Neural progenitor cell (in vitro differentiated cells): ENCODE results near the gene FGF7. TPM values are rescaled to one million over a fixed set of nuclear protein-coding genes. Genes with fewer than 3 reads are reported as not detected.
"Not testable (repeated sequence)": the region's sequence is repeated elsewhere in the genome, so short reads cannot be mapped to it uniquely, and the experiment has no call there.

Experiments
- DNase-seq: peaks from one replicate; pipeline ENCODE4 v3.0.0-alpha.2; 2016; ENCODE audit warnings: low spot score
- H2AFZ ChIP-seq: fragments of 200-600 bp; sonication (generic); replicated peaks from 2 replicates; pipeline ENCODE4 v1.6.1; 2016; ENCODE audit warnings: antibody characterized with exemption
- H3F3A ChIP-seq: fragments of 200-600 bp; sonication (generic); 2 replicates; pipeline ENCODE4 v1.6.1; 2016; ENCODE audit warnings: antibody characterized with exemption, low read depth
- H3K27ac ChIP-seq: fragments of 200-600 bp; sonication (generic); 2 replicates; pipeline ENCODE4 v1.5.1; 2016; ENCODE audit warnings: mild to moderate bottlenecking
- H3K27me3 ChIP-seq: fragments of 200-600 bp; sonication (generic); 2 replicates; pipeline ENCODE4 v1.6.1; 2016; ENCODE audit warnings: mild to moderate bottlenecking, moderate library complexity
- H3K36me3 ChIP-seq: fragments of 200-600 bp; sonication (generic); 2 replicates; pipeline ENCODE4 v1.5.1; 2016
- H3K4me1 ChIP-seq: fragments of 200-600 bp; sonication (generic); 2 replicates; pipeline ENCODE4 v1.6.1; 2016; ENCODE audit warnings: mixed run types
- H3K4me2 ChIP-seq: fragments of 200-600 bp; sonication (generic); 2 replicates; pipeline ENCODE4 v1.6.1; 2016
- H3K4me3 ChIP-seq: fragments of 200-600 bp; sonication (generic); 2 replicates; pipeline ENCODE4 v1.5.1; 2016
- H3K79me2 ChIP-seq: fragments of 200-600 bp; sonication (generic); 2 replicates; pipeline ENCODE4 v1.6.1; 2016; ENCODE audit warnings: low read depth
- H3K9ac ChIP-seq: fragments of 200-600 bp; sonication (generic); 2 replicates; pipeline ENCODE4 v1.6.1; 2016
- H3K9me3 ChIP-seq: fragments of 200-600 bp; sonication (generic); 2 replicates; pipeline ENCODE4 v1.5.1; 2016; ENCODE audit warnings: low read depth
- H4K20me1 ChIP-seq: fragments of 200-600 bp; sonication (generic); 2 replicates; pipeline ENCODE4 v1.6.1; 2016; ENCODE audit warnings: low read depth
- H3K27ac Mint-ChIP-seq: 3 replicates; pipeline ENCODE4 v1.8.0; 2021; ENCODE audit warnings: mixed read lengths
- H3K27me3 Mint-ChIP-seq: 2 replicates; pipeline ENCODE4 v1.8.0; 2022; ENCODE audit warnings: low read depth, mild to moderate bottlenecking, inconsistent platforms, moderate library complexity, mixed read lengths; ENCODE audit not compliant: insufficient read depth
- H3K36me3 Mint-ChIP-seq: 3 replicates; pipeline ENCODE4 v1.8.0; 2021; ENCODE audit warnings: mixed read lengths
- H3K4me1 Mint-ChIP-seq: 3 replicates; pipeline ENCODE4 v1.8.0; 2021; ENCODE audit warnings: mixed read lengths
- H3K4me3 Mint-ChIP-seq: 3 replicates; pipeline ENCODE4 v1.8.0; 2021; ENCODE audit warnings: mild to moderate bottlenecking, moderate library complexity, mixed read lengths
- H3K9me3 Mint-ChIP-seq: 3 replicates; pipeline ENCODE4 v1.8.0; 2020; ENCODE audit warnings: mixed read lengths
- EZH2 ChIP-seq: fragments of 200-600 bp; sonication (generic); IDR thresholded peaks from 2 replicates; pipeline ENCODE4 v1.6.1; 2017; ENCODE audit warnings: antibody characterized with exemption, mild to moderate bottlenecking, moderate library complexity
- EZH2phosphoT487 ChIP-seq: fragments of 200-600 bp; sonication (generic); IDR thresholded peaks from 2 replicates; pipeline ENCODE4 v1.6.1; 2017; ENCODE audit warnings: antibody characterized with exemption
- total RNA-seq: library from RNA; depleted of rRNA; stranded (reverse); fragments of >200 nt; gene quantifications from 2 replicates; pipeline ENCODE4 v1.2.3, GENCODE V29; 2015; ENCODE audit warnings: low replicate concordance
- TF ChIP-seq, protein P1 (sequence below): fragments of 200-600 bp; sonication (generic); IDR thresholded peaks from 2 replicates; pipeline ENCODE4 v1.5.1; 2017; ENCODE audit warnings: antibody characterized with exemption, mild to moderate bottlenecking

FGF7 gene
- total RNA-seq, 1 donor from 2014 or later, result not detected

DNA sequence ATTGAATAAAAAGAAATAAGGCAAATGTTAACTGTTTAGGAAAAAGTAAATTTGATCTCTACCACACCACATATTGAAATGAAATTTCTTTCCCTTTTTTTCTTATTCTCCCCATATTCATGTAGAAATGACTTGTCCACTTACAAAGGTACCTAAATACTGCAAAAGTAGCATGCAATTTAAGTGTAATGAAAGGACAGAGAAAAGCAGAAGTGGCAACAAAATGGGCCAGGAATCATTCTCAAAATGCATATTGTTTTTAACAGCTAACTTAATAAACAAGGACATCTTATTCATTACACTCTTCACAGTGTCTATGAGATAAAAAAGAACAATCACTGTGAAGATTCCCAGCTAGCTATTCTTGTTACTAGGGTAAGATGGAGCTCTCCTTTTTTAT is 40.6 kb upstream of the FGF7 start:
- H2AFZ ChIP-seq, result no peak overlapping the region
- no peaks in the 10 kb centered on the region for H3K36me3 ChIP-seq
- TF ChIP-seq EZH2phosphoT487, result no peak
- TF ChIP-seq, protein P1, sequence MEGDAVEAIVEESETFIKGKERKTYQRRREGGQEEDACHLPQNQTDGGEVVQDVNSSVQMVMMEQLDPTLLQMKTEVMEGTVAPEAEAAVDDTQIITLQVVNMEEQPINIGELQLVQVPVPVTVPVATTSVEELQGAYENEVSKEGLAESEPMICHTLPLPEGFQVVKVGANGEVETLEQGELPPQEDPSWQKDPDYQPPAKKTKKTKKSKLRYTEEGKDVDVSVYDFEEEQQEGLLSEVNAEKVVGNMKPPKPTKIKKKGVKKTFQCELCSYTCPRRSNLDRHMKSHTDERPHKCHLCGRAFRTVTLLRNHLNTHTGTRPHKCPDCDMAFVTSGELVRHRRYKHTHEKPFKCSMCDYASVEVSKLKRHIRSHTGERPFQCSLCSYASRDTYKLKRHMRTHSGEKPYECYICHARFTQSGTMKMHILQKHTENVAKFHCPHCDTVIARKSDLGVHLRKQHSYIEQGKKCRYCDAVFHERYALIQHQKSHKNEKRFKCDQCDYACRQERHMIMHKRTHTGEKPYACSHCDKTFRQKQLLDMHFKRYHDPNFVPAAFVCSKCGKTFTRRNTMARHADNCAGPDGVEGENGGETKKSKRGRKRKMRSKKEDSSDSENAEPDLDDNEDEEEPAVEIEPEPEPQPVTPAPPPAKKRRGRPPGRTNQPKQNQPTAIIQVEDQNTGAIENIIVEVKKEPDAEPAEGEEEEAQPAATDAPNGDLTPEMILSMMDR, result no peak
- no peak for TF ChIP-seq EZH2
- no peaks in the 10 kb centered on the region for H3K36me3 Mint-ChIP-seq
- no peaks in the 10 kb centered on the region for H3K27me3 Mint-ChIP-seq
- peaks cover 5% of the 10 kb centered on the region for H3K4me1 Mint-ChIP-seq
- H3K4me3 ChIP-seq, result no peak overlapping the region
- no peak overlapping the region for H3K27ac Mint-ChIP-seq
- no peaks in the 10 kb centered on the region for H3K79me2 ChIP-seq
- H3K9me3 ChIP-seq, result no peaks in the 10 kb centered on the region
- H3K4me3 Mint-ChIP-seq, result no peak overlapping the region
- H3F3A ChIP-seq, result peaks cover 4% of the 10 kb centered on the region
- no peaks in the 10 kb centered on the region for H4K20me1 ChIP-seq
- H3K9me3 Mint-ChIP-seq, result no peaks in the 10 kb centered on the region
- no peak overlapping the region for H3K27ac ChIP-seq
- no peak overlapping the region for H3K9ac ChIP-seq
- no peaks in the 10 kb centered on the region for H3K27me3 ChIP-seq
- no peak overlapping the region for H3K4me2 ChIP-seq
- no peak for DNase-seq
- H3K4me1 ChIP-seq, result peaks cover 23% of the 10 kb centered on the region

GRCh38 chr15:49383266-49383665 is 39.8 kb upstream of the FGF7 start:
- Histone ChIP-seq H3K4me3 (no peak overlapping the region), H3K9ac (no peak overlapping the region), H4K20me1 (no peaks in the 10 kb centered on the region), H3K27ac (no peak overlapping the region), H3K4me1 (peaks cover 23% of the 10 kb centered on the region), H3K79me2 (no peaks in the 10 kb centered on the region), H3K27me3 (no peaks in the 10 kb centered on the region), H3K4me2 (no peak overlapping the region), H3K9me3 (no peaks in the 10 kb centered on the region), H2AFZ (no peak overlapping the region), H3F3A (peaks cover 4% of the 10 kb centered on the region), H3K36me3 (no peaks in the 10 kb centered on the region)
- H3K9me3 Mint-ChIP-seq, result no peaks in the 10 kb centered on the region
- peaks cover 5% of the 10 kb centered on the region for H3K4me1 Mint-ChIP-seq
- TF ChIP-seq, protein P1, result no peak
- no peak for TF ChIP-seq EZH2
- TF ChIP-seq EZH2phosphoT487, result no peak
- no peak overlapping the region for H3K4me3 Mint-ChIP-seq
- no peak for DNase-seq
- H3K27me3 Mint-ChIP-seq, result no peaks in the 10 kb centered on the region
- H3K36me3 Mint-ChIP-seq, result no peaks in the 10 kb centered on the region
- no peak overlapping the region for H3K27ac Mint-ChIP-seq

DNA sequence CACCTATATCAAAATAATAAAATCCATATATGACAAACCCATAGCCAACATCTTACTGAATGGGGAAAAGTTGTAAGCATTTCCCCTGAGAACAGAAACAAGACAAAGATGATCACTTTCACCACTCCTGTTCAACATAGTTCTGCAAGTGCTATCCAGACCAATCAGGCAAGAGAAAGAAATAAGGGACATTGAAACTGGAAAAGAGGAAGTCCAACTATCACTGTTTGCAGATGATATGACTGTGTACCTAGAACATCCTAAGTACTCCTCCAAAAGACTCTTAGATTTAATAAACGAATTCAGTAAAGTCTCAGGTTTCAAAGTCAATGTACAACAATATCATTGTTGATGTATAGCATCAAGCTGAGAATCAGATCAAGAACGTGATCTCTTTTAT is 35.6 kb upstream of the FGF7 start:
- H3K36me3 Mint-ChIP-seq, result no peaks in the 10 kb centered on the region
- H3K27me3 ChIP-seq, result no peaks in the 10 kb centered on the region
- no peaks in the 10 kb centered on the region for H3F3A ChIP-seq
- DNase-seq, result no peak
- H3K9me3 Mint-ChIP-seq, result no peaks in the 10 kb centered on the region
- no peak for TF ChIP-seq EZH2phosphoT487
- no peak for TF ChIP-seq EZH2
- TF ChIP-seq, protein P1, result no peak
- H3K9me3 ChIP-seq, result no peaks in the 10 kb centered on the region
- H2AFZ ChIP-seq, result no peak overlapping the region
- H3K4me2 ChIP-seq, result no peak overlapping the region
- H3K9ac ChIP-seq, result no peak overlapping the region
- H3K79me2 ChIP-seq, result no peaks in the 10 kb centered on the region
- H3K27ac ChIP-seq, result no peak overlapping the region
- no peaks in the 10 kb centered on the region for H3K36me3 ChIP-seq
- no peak overlapping the region for H3K4me3 ChIP-seq
- H3K27ac Mint-ChIP-seq, result no peak overlapping the region
- peaks cover 18% of the 10 kb centered on the region for H3K4me1 ChIP-seq
- H4K20me1 ChIP-seq, result no peaks in the 10 kb centered on the region
- H3K27me3 Mint-ChIP-seq, result peaks cover 2% of the 10 kb centered on the region
- peaks cover 6% of the 10 kb centered on the region for H3K4me1 Mint-ChIP-seq
- no peak overlapping the region for H3K4me3 Mint-ChIP-seq

- H3K36me3 ChIP-seq, H3K79me2 ChIP-seq, H3K4me3 Mint-ChIP-seq, H3K36me3 Mint-ChIP-seq, H3K27me3 ChIP-seq, H3K4me2 ChIP-seq, H3K9ac ChIP-seq, H3K4me1 ChIP-seq, H3K27me3 Mint-ChIP-seq, H3K9me3 ChIP-seq, H4K20me1 ChIP-seq, H3K4me3 ChIP-seq, H3K27ac Mint-ChIP-seq, DNase-seq, H2AFZ ChIP-seq, H3K4me1 Mint-ChIP-seq, H3K27ac ChIP-seq, H3K9me3 Mint-ChIP-seq, H3F3A ChIP-seq: not testable (repeated sequence)
Measured at GRCh38 chr15:49402515-49403296, 20.3 kb upstream of the FGF7 start.
